BLaER1 treated with 17β-estradiol and CSF1 and Interleukin-3, amounts not matched to agents 10 nM and 100 nM (cell line): ENCODE data around the gene SYT13.

Experiments
- H3K27ac ChIP-seq, 11 experiments: shearing (Covaris generic); formaldehyde crosslinking; 2 replicates each; pipeline ENCODE4 v1.8.1; 2022
- H3K27me3 ChIP-seq, 11 experiments: shearing (Covaris generic); formaldehyde crosslinking; 2 replicates each; pipeline ENCODE4 v1.8.1; 2022
- H3K36me3 ChIP-seq, 11 experiments: shearing (Covaris generic); formaldehyde crosslinking; 2 replicates each; pipeline ENCODE4 v1.8.1; 2022
- H3K4me1 ChIP-seq, 10 experiments: shearing (Covaris generic); formaldehyde crosslinking; 2 replicates each; pipeline ENCODE4 v1.8.1; 2022
- H3K4me2 ChIP-seq, 11 experiments: shearing (Covaris generic); formaldehyde crosslinking; 2 replicates each; pipeline ENCODE4 v1.8.1; 2022
- H3K4me3 ChIP-seq, 10 experiments: shearing (Covaris generic); formaldehyde crosslinking; 2 replicates each; pipeline ENCODE4 v1.8.1; 2022
- H3K9ac ChIP-seq, 11 experiments: shearing (Covaris generic); formaldehyde crosslinking; 2 replicates each; pipeline ENCODE4 v1.8.1; 2022
- H3K9me3 ChIP-seq, 11 experiments: shearing (Covaris generic); formaldehyde crosslinking; replicated peaks in 1 of 11; 2 replicates each; pipeline ENCODE4 v1.8.1; 2022
- H4K20me1 ChIP-seq, 11 experiments: shearing (Covaris generic); formaldehyde crosslinking; 2 replicates each; pipeline ENCODE4 v1.8.1; 2022
- Cebpa-rat ChIP-seq, 11 experiments: shearing (Covaris generic); IDR thresholded peaks; 2 replicates each; pipeline ENCODE4 v1.8.1; 2022

SYT13 gene

DNA sequence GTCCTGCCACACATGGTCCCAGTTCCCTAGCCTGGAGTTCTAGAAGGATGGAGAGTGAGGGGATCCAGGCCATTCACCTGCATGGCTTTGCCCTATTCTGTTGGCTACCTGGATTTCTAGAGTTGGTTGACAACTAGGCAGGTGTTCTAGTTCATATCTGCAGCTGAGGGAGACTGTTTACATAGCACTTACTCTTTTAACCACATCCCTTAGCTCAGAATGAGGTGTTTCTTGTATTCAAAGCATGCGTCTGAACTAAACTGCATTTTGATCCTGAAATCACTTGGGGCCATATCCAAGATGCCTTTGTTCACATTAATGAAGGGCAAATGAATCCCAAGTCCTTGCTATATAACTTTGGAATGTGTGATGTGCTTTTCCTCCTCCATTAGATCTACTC is 60.9 kb downstream of the SYT13 start:
- Histone ChIP-seq H3K36me3 (peaks cover 13 to 46% (median 39%) of the 10 kb centered on the region in 11 experiments), H3K4me3 (no peak overlapping the region), H3K27me3 (no peaks in the 10 kb centered on the region), H3K4me1 (peaks cover 9 to 41% (median 31%) of the 10 kb centered on the region in 10 experiments), H3K4me2 (no peak overlapping the region), H3K9me3 (peaks cover 0 to 32% (median 14%) of the 10 kb centered on the region in 11 experiments; a peak in 9 of 22 replicates), H3K9ac (no peak overlapping the region), H3K27ac (no peak overlapping the region), H4K20me1 (no peaks in the 10 kb centered on the region)
- no peak for TF ChIP-seq Cebpa-rat (IDR thresholded peaks at IDR 0.05)

DNA sequence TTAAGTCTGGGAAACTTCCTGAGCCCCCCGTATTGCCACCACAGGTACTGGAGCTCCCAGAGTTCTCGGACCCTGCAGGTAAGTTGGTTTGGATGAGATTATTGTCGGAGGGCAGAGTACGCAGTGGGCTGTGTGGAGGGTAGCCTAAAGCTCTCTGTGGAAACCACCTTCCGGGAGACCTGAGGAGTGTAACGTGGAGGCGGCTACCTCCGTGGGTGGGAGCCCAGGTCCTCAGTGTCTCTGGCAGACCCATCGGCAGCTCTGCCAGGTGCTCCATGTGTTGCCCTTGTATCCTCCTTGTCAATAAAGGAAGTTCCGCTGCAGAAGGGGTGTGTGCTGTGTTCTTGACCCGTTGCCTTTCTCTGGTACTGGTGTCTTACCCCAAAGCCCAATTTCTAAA is 61.4 kb downstream of the SYT13 start:
- Histone ChIP-seq H3K27me3 (no peaks in the 10 kb centered on the region), H3K4me3 (no peak overlapping the region), H3K36me3 (peaks cover 13 to 46% (median 39%) of the 10 kb centered on the region in 11 experiments), H4K20me1 (no peaks in the 10 kb centered on the region), H3K9ac (no peak overlapping the region), H3K27ac (no peak overlapping the region), H3K9me3 (peaks cover 0 to 32% (median 14%) of the 10 kb centered on the region in 11 experiments; a peak in 9 of 22 replicates), H3K4me2 (no peak overlapping the region), H3K4me1 (peaks cover 9 to 41% (median 28%) of the 10 kb centered on the region in 10 experiments)
- no peak for TF ChIP-seq Cebpa-rat (IDR thresholded peaks at IDR 0.05)

DNA sequence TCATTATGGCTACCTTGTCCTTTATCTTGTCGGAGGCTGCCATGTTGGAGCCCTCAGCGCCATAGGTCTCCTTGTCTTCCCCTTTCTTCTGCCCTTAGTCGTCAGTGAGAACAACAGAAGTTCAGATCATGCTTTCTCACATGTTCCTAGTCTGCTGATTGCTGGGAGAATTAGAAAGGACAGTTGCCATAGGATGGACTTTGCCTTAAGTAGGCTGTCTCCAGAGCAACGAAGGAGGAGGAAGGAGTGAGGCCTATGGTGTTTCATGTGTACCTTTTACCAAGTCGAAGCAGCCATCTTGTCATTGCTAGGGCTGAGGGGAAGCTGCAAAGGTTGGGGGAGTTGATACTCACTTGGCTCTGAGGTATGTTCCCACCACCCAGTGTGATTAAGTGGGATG is 62.6 kb downstream of the SYT13 start:
- Histone ChIP-seq H3K36me3 (peaks cover 13 to 46% (median 39%) of the 10 kb centered on the region in 11 experiments), H3K4me2 (0 out of 22 replicates have a peak overlapping the region, but pooled peaks of 1 of the 11 experiments have one; percentile 81), H3K9ac (no peak overlapping the region), H3K9me3 (peaks cover 0 to 32% (median 14%) of the 10 kb centered on the region in 11 experiments; a peak in 9 of 22 replicates), H3K4me3 (no peak overlapping the region), H3K27me3 (no peaks in the 10 kb centered on the region), H3K27ac (no peak overlapping the region), H3K4me1 (peaks cover 9 to 36% (median 28%) of the 10 kb centered on the region in 10 experiments), H4K20me1 (no peaks in the 10 kb centered on the region)
- no peak for TF ChIP-seq Cebpa-rat (IDR thresholded peaks at IDR 0.05)

DNA sequence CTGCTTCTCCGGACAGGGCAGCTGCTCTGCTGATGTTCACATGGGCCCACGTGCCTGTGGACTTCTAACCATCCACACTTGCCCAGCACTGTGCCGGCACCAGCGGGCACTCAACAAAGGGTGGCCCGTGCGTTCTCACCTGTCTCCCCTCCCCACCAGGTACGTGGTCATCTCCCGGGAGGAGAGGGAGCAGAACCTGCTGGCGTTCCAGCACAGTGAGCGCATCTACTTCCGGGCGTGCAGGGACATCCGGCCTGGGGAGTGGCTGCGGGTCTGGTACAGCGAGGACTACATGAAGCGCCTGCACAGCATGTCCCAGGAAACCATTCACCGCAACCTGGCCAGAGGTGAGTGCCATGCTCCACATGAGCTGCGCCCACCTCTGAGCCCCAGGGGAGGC is 66.7 kb downstream of the SYT13 start:
- peaks cover 0 to 11% (median 0%) of the 10 kb centered on the region in 11 experiments; a peak in 2 of 22 replicates for H3K9me3 ChIP-seq
- H3K4me2 ChIP-seq = no peak overlapping the region
- peaks cover 19 to 50% (median 42%) of the 10 kb centered on the region in 10 experiments for H3K4me1 ChIP-seq
- no peak overlapping the region for H3K4me3 ChIP-seq
- H3K27me3 ChIP-seq = no peaks in the 10 kb centered on the region
- no peak overlapping the region for H3K9ac ChIP-seq
- no peak for TF ChIP-seq Cebpa-rat (IDR thresholded peaks at IDR 0.05)
- no peaks in the 10 kb centered on the region for H4K20me1 ChIP-seq
- no peak overlapping the region for H3K27ac ChIP-seq
- H3K36me3 ChIP-seq = peaks cover 0 to 11% (median 6%) of the 10 kb centered on the region in 11 experiments; a peak in 9 of 22 replicates

DNA sequence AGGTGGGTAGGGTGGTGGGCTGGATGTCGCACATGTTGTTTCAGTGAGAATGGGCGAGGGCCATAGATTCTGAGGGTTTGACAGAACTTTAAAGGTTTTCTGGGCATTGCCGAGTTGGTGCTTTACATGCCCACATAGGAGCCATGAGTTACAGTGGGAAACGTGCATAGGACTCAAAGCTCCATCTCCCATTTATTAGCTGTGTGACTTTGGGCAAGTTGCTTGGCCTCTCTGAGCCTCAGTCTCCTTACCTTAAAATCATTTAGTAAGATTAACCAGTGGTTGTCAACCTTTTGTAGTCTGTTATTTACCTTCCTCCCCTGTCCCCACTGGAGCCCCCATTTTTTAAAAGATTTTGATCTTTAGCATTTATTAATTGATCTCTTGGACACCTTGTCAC is 67.4 kb downstream of the SYT13 start:
- no peak overlapping the region for H3K9ac ChIP-seq
- H3K4me1 ChIP-seq = peaks cover 19 to 51% (median 42%) of the 10 kb centered on the region in 10 experiments
- no peak overlapping the region for H3K27ac ChIP-seq
- H3K27me3 ChIP-seq = no peaks in the 10 kb centered on the region
- H3K4me2 ChIP-seq = no peak overlapping the region
- 0 out of 22 replicates have a peak, but pooled peaks cover 0 to 3% (median 0%) of the 10 kb centered on the region in 11 experiments for H4K20me1 ChIP-seq
- peaks cover 0 to 5% (median 0%) of the 10 kb centered on the region in 11 experiments; a peak in 3 of 22 replicates for H3K36me3 ChIP-seq
- no peak overlapping the region for H3K4me3 ChIP-seq
- H3K9me3 ChIP-seq = peaks cover 0 to 4% (median 0%) of the 10 kb centered on the region in 11 experiments; a peak in 1 of 22 replicates
- no peak for TF ChIP-seq Cebpa-rat (IDR thresholded peaks at IDR 0.05)

DNA sequence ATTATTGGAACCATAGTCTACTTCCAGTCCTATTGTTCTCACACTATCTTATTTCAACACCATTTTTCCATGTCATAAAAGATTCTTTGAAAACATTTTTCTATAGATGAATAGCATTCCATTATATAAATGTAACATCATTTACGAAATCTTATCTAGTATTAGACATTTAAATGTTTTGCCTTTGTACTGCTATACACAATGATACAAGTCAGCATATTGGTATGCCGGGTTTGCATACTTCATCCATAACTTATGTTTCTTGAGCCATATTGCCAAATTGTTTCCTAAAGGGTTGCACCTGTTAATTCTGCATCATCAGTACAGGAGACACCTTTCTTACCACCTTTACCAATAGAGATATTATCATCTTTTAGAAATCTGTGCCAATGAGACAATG is 68.2 kb downstream of the SYT13 start:
- H3K27ac ChIP-seq = no peak overlapping the region
- no peak overlapping the region for H3K4me2 ChIP-seq
- H3K27me3 ChIP-seq = no peaks in the 10 kb centered on the region
- TF ChIP-seq Cebpa-rat (IDR thresholded peaks at IDR 0.05) = no peak
- H4K20me1 ChIP-seq = peaks cover 0 to 10% (median 0%) of the 10 kb centered on the region in 11 experiments; a peak in 1 of 22 replicates
- peaks cover 0 to 5% (median 0%) of the 10 kb centered on the region in 11 experiments; a peak in 2 of 22 replicates for H3K36me3 ChIP-seq
- no peak overlapping the region for H3K4me3 ChIP-seq
- peaks cover 19 to 57% (median 41%) of the 10 kb centered on the region in 10 experiments for H3K4me1 ChIP-seq
- H3K9ac ChIP-seq = no peak overlapping the region
- no peaks in the 10 kb centered on the region; a peak in 1 of 22 replicates for H3K9me3 ChIP-seq

DNA sequence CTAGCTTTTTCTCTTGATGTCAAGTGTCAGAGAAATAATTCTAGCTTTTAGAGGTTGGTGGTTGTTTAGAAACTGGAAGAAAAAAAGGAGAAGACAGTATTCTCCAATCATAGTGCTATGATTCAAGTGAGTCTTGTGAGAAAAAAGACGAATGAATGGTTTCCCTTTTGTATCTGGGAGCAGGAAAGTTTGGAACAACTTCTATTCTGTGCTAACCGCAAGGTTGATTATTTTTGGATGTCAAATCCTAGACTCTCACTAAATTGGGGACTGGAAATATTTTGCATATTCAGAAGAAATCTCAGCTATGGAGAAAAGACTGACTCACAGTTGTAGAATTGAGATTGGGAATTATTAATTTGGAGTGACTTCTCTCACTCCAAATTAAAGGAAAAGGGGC is 69.2 kb downstream of the SYT13 start:
- H3K9me3 ChIP-seq = no peaks in the 10 kb centered on the region
- TF ChIP-seq Cebpa-rat (IDR thresholded peaks at IDR 0.05) = no peak
- H4K20me1 ChIP-seq = peaks cover 0 to 19% (median 0%) of the 10 kb centered on the region in 11 experiments; a peak in 5 of 22 replicates
- H3K36me3 ChIP-seq = peaks cover 0 to 8% (median 0%) of the 10 kb centered on the region in 11 experiments; a peak in 2 of 22 replicates
- H3K4me1 ChIP-seq = peaks cover 23 to 57% (median 40%) of the 10 kb centered on the region in 10 experiments
- no peak overlapping the region for H3K4me3 ChIP-seq
- H3K27ac ChIP-seq = no peak overlapping the region
- H3K27me3 ChIP-seq = no peaks in the 10 kb centered on the region
- H3K4me2 ChIP-seq = no peak overlapping the region
- no peak overlapping the region for H3K9ac ChIP-seq

DNA sequence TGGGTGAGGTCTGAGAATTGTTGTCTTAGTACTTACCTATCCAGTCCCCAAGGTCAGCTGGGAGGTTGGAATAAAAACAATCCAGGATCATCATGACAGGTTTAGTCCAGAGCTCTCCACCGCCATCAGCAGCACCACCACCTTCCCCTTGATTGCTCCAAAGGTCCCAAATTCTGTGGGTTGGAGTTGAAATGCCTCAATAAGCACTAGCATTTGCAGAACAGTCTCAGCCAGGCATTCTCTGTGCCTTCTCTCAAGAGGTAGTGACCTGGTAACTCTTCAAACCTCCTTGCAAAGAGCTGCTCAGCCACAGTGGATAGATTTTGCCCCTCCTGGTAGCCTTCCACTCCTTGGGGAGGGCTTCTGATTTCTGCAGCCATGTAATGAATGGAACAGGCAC is 70.1 kb downstream of the SYT13 start:
- Histone ChIP-seq H3K27ac (no peak overlapping the region), H3K9ac (no peak overlapping the region), H3K4me1 (peaks cover 17 to 57% (median 40%) of the 10 kb centered on the region in 10 experiments), H3K4me2 (peak overlapping the region in 5 of 11 experiments; percentile 13 to 55 (median 35); a peak in 5 of 22 replicates), H3K36me3 (peaks cover 0 to 8% (median 0%) of the 10 kb centered on the region in 11 experiments; a peak in 2 of 22 replicates), H4K20me1 (peaks cover 0 to 28% (median 7%) of the 10 kb centered on the region in 11 experiments; a peak in 14 of 22 replicates), H3K27me3 (0 out of 22 replicates have a peak, but pooled peaks cover 0 to under 1% (median 0%) of the 10 kb centered on the region in 11 experiments), H3K9me3 (no peaks in the 10 kb centered on the region), H3K4me3 (no peak overlapping the region)
- no peak for TF ChIP-seq Cebpa-rat (IDR thresholded peaks at IDR 0.05)

DNA sequence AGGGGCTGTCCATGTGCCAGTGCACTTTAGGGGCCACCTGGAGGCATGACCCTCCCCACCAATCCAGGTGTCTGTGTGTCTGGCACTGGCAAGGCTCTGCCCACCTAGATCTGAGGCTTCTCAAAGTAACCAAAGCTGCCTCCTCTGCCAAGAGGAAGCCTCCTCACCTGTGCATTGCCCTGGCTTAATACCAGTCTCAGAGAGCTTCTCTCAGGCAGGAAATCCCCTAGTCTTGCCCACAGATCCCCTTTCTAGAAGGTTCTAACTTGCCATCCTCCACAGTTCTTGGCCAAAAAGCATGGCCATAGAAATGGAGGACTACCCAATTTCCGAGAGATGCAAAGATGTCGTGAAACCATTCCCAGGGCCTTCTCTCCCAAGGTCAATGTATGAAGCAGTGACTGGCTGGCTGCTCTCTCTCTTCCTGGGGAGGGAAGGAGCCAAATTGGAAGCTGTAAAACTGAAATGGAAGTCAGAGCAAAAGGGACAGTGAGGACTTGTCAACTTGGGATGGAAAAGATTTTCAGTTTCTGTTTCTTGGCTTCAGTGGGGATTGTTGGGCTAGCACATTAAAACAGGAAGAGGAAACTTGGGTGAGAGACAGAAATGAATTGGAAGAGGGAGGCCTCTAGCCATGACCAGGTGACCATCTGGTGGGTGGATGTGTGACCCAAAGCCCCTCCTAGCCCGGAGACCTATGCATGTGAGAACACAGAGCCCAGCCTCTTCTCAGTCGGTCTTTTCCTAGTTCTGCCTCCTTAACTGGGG is 70.9 kb downstream of the SYT13 start:
- no peak overlapping the region for H3K27ac ChIP-seq
- TF ChIP-seq Cebpa-rat (IDR thresholded peaks at IDR 0.05) = no peak
- peaks cover 0 to 8% (median 0%) of the 10 kb centered on the region in 11 experiments; a peak in 2 of 22 replicates for H3K36me3 ChIP-seq
- H3K9ac ChIP-seq = no peak overlapping the region
- peak overlapping the region; percentile 7 to 62 (median 45); a peak in 21 of 22 replicates for H3K4me2 ChIP-seq
- peaks cover 0 to 7% (median 0%) of the 10 kb centered on the region in 11 experiments; a peak in 1 of 22 replicates for H3K27me3 ChIP-seq
- no peaks in the 10 kb centered on the region for H3K9me3 ChIP-seq
- H3K4me1 ChIP-seq = peaks cover 20 to 57% (median 41%) of the 10 kb centered on the region in 10 experiments
- H4K20me1 ChIP-seq = peaks cover 0 to 35% (median 13%) of the 10 kb centered on the region in 11 experiments; a peak in 14 of 22 replicates
- no peak overlapping the region for H3K4me3 ChIP-seq
